Endodermal cell (in vitro differentiated cells): ENCODE data around the gene NACC2. TPM values are rescaled to one million over a fixed set of nuclear protein-coding genes. Genes with fewer than 3 reads are reported as not detected.

Experiments
- DNase-seq: peaks from one replicate; pipeline ENCODE4 v3.0.0-alpha.2; 2017
- H3K27ac ChIP-seq: 2 replicates; pipeline ENCODE4 v1.5.1; 2013; ENCODE audit warnings: mild to moderate bottlenecking, low read depth, low read length, moderate library complexity
- H3K27me3 ChIP-seq: 2 replicates; pipeline ENCODE4 v1.6.1; 2013; ENCODE audit warnings: mild to moderate bottlenecking, low read length, moderate library complexity; ENCODE audit not compliant: insufficient read depth, control insufficient read depth, poor library complexity, severe bottlenecking
- H3K36me3 ChIP-seq: 2 replicates; pipeline ENCODE4 v1.7.0; 2013; ENCODE audit warnings: mild to moderate bottlenecking, low read length, moderate library complexity; ENCODE audit not compliant: control insufficient read depth, insufficient read depth
- H3K4me1 ChIP-seq: one replicate; pipeline ENCODE4 v1.7.0; 2013; ENCODE audit warnings: low read length; ENCODE audit not compliant: control insufficient read depth, insufficient read depth
- H3K4me3 ChIP-seq: 2 replicates; pipeline ENCODE4 v1.5.1; 2013; ENCODE audit warnings: mild to moderate bottlenecking, low read length, moderate library complexity
- H3K9ac ChIP-seq: 2 replicates; pipeline ENCODE4 v1.6.1; 2013; ENCODE audit warnings: mild to moderate bottlenecking, low read length, moderate library complexity; ENCODE audit not compliant: poor library complexity, severe bottlenecking; ENCODE audit errors: extremely low read depth
- H3K9me3 ChIP-seq: 2 replicates; pipeline ENCODE4 v1.6.1; 2013; ENCODE audit warnings: mild to moderate bottlenecking, low read length, moderate library complexity; ENCODE audit not compliant: control insufficient read depth
- H3K27ac Mint-ChIP-seq: 2 replicates; pipeline ENCODE4 v1.8.0; 2020; ENCODE audit warnings: mixed read lengths
- H3K27me3 Mint-ChIP-seq: 2 replicates; pipeline ENCODE4 v1.8.0; 2021; ENCODE audit warnings: mild to moderate bottlenecking, mixed read lengths; ENCODE audit not compliant: insufficient read depth
- H3K36me3 Mint-ChIP-seq: 2 replicates; pipeline ENCODE4 v1.8.0; 2020; ENCODE audit warnings: low read depth, mixed read lengths
- H3K4me1 Mint-ChIP-seq: 2 replicates; pipeline ENCODE4 v1.8.0; 2020; ENCODE audit warnings: mixed read lengths
- H3K4me3 Mint-ChIP-seq: 2 replicates; pipeline ENCODE4 v1.8.0; 2020; ENCODE audit warnings: mild to moderate bottlenecking, moderate library complexity, mixed read lengths
- H3K9me3 Mint-ChIP-seq: 2 replicates; pipeline ENCODE4 v1.8.0; 2020; ENCODE audit warnings: mild to moderate bottlenecking, mixed read lengths
- WGBS, 2 experiments: methylation state at CpG; one replicate each; pipeline versions ENCODE4 v1.1.5 to v1.1.7; 2013; ENCODE audit warnings: missing lambda C conversion rate in 2 of 2, mixed read lengths in 1 of 2; ENCODE audit not compliant: insufficient coverage in 1 of 2, insufficient read length in 1 of 2; 5-methylcytosine and 5-hydroxymethylcytosine counted together
- total RNA-seq, 2 donors: library from RNA; stranded (reverse); fragmentation: NEBNext Ultra II Directional in 1 of 2; extraction: Animal tissue kit (Norgen Biotek cat#: 25700) in 1 of 2; gene quantifications; 2 replicates in 1 of 2; 3 replicates in 1 of 2; pipeline ENCODE4 v1.2.1, GENCODE V29; 2021
- TF ChIP-seq, protein P1 (sequence below): fragments of 200-600 bp; sonication (generic); conservative IDR thresholded peaks from 2 replicates; pipeline ENCODE4 v1.5.0; 2021; ENCODE audit warnings: antibody characterized with exemption, mild to moderate bottlenecking

Gene NACC2
- total RNA-seq, 2 donors from 2014 or later: 12.4 to 16.7 TPM

DNA sequence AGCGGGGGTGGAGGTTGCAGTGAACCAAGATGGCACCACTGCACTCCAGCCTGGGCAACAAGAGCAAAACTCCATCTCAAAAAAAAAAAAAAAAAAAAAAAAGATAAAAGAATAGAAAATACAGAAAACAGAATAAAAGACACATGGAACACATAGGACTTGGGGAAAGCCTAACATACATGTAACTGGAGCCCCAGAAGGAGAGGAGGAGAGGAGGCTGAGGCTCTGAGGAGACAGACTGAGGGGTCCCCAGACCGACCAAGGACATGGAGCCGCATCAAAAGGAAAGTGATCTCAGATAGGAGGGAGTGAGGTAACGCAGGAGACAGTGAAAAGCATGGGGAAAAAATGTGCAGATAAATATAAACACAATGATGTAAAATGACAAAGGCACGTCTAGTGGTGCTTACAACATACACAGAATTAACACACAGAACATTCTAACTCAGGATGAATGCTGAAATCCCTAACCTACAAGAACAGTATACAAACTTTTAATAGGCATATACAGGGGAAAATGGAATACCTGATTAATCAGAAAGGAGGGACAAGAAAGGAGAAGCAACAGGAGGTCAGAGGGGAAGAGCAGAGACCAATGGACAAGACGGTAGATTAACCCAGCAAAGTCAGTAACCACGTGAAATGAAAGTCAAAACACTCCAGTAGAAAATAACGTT, 68.7 kb downstream of the NACC2 start:
- H3K4me1 Mint-ChIP-seq: no peaks in the 10 kb centered on the region
- H3K27me3 Mint-ChIP-seq: peaks cover 4% of the 10 kb centered on the region
- Histone ChIP-seq H3K4me1 (no peaks in the 10 kb centered on the region), H3K9me3 (peaks cover 26% of the 10 kb centered on the region), H3K4me3 (no peak overlapping the region), H3K27ac (no peak overlapping the region), H3K9ac (no peak overlapping the region), H3K27me3 (no peaks in the 10 kb centered on the region), H3K36me3 (peaks cover 16% of the 10 kb centered on the region)
- peaks cover 28% of the 10 kb centered on the region for H3K36me3 Mint-ChIP-seq
- H3K27ac Mint-ChIP-seq: no peak overlapping the region
- peaks cover 13% of the 10 kb centered on the region for H3K9me3 Mint-ChIP-seq
- DNase-seq: no peak
- 94 to 95% methylated on average over 5 to 8 of the region's 8 CpGs for WGBS, 2 experiments
- no peak overlapping the region for H3K4me3 Mint-ChIP-seq
- TF ChIP-seq, protein P1, sequence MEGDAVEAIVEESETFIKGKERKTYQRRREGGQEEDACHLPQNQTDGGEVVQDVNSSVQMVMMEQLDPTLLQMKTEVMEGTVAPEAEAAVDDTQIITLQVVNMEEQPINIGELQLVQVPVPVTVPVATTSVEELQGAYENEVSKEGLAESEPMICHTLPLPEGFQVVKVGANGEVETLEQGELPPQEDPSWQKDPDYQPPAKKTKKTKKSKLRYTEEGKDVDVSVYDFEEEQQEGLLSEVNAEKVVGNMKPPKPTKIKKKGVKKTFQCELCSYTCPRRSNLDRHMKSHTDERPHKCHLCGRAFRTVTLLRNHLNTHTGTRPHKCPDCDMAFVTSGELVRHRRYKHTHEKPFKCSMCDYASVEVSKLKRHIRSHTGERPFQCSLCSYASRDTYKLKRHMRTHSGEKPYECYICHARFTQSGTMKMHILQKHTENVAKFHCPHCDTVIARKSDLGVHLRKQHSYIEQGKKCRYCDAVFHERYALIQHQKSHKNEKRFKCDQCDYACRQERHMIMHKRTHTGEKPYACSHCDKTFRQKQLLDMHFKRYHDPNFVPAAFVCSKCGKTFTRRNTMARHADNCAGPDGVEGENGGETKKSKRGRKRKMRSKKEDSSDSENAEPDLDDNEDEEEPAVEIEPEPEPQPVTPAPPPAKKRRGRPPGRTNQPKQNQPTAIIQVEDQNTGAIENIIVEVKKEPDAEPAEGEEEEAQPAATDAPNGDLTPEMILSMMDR: no peak

DNA sequence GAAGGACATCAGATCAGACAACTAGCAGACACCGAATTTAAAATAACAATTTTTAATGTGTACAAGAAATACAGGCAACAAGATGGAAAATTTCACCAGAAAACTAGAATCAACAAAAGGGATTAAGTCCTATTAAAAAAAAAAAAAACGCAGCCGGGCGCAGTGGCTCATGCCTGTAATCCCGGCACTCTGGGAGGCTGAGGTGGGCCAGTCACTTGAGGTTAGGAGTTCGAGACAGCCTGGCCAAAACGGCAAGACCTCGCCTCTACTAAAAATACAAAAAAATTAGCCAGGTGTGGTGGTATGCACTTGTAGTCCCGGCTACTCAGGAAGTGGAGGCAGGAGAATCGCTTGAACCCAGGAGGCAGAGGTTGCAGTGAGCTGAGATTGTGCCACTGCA, 69.6 kb downstream of the NACC2 start:
- peak; percentile 9 for DNase-seq
- H3K4me1 ChIP-seq: no peaks in the 10 kb centered on the region
- peaks cover 25% of the 10 kb centered on the region for H3K36me3 Mint-ChIP-seq
- H3K9me3 Mint-ChIP-seq: peaks cover 8% of the 10 kb centered on the region
- no peak overlapping the region for H3K4me3 Mint-ChIP-seq
- no peaks in the 10 kb centered on the region for H3K4me1 Mint-ChIP-seq
- H3K36me3 ChIP-seq: peaks cover 8% of the 10 kb centered on the region
- H3K27me3 Mint-ChIP-seq: peaks cover 4% of the 10 kb centered on the region
- WGBS, 2 experiments: 91 to 100% methylated on average over 2 to 10 of the region's 10 CpGs
- no peaks in the 10 kb centered on the region for H3K27me3 ChIP-seq
- H3K27ac Mint-ChIP-seq: no peak overlapping the region
- H3K9ac ChIP-seq: no peak overlapping the region
- TF ChIP-seq, protein P1: no peak
- H3K27ac ChIP-seq: no peak overlapping the region
- H3K9me3 ChIP-seq: peaks cover 17% of the 10 kb centered on the region
- H3K4me3 ChIP-seq: no peak overlapping the region

DNA sequence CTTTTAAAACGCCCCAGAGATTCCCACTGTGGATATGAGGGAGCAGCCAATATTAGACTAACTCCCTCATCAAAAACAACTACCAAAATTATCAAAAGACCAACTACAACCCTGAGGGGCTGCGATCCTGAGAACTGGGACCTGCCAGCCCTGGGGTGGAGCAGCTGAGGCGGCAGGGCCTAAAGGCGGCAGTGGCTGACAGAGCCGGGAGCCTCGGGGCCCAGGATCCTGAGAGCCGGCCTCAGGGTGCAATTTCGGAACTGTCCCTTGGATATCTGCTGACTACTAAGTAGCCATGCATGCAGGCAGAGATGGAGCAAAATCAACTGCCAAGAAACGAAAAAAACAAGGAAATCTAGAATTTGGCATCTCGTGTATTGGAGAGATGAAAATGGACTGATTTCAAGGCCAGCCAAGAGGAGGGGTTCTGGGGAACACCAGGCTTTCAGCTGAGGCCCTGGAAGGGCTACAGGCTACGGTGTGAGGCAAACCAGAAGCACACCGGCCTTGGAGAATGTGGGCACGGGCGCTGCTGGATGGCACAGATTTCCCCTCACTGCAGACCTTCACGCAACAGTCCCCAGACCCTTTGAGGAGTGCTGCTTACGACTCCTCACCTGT, 70.3 kb downstream of the NACC2 start:
- peaks cover 20% of the 10 kb centered on the region for H3K36me3 Mint-ChIP-seq
- 92 to 93% methylated on average over 12 to 16 of the region's 16 CpGs for WGBS, 2 experiments
- TF ChIP-seq, protein P1: no peak
- no peak overlapping the region for H3K4me3 Mint-ChIP-seq
- H3K27ac Mint-ChIP-seq: no peak overlapping the region
- no peaks in the 10 kb centered on the region for H3K4me1 Mint-ChIP-seq
- H3K27me3 Mint-ChIP-seq: peaks cover 4% of the 10 kb centered on the region
- Histone ChIP-seq H3K4me1 (no peaks in the 10 kb centered on the region), H3K9ac (no peak overlapping the region), H3K27ac (no peak overlapping the region), H3K36me3 (peaks cover 8% of the 10 kb centered on the region), H3K4me3 (no peak overlapping the region), H3K27me3 (no peaks in the 10 kb centered on the region), H3K9me3 (peaks cover 15% of the 10 kb centered on the region)
- peaks cover 5% of the 10 kb centered on the region for H3K9me3 Mint-ChIP-seq
- DNase-seq: peak; percentile 33
